GM12892 (cell line): ENCODE data around the gene RAB25.

Source experiments
- POLR2A ChIP-seq: IDR thresholded peaks from 2 replicates; pipeline ENCODE4 v1.6.1; 2011; ENCODE audit warnings: low read depth, low read length, control low read depth
- POLR2AphosphoS5 ChIP-seq: IDR thresholded peaks from 2 replicates; pipeline ENCODE4 v1.6.1; 2011; ENCODE audit warnings: low read depth, low read length, control low read depth
- TAF1 ChIP-seq: IDR thresholded peaks from 2 replicates; pipeline ENCODE4 v1.6.1; 2011; ENCODE audit warnings: low read depth, mild to moderate bottlenecking, control low read depth, low read length, borderline replicate concordance

GRCh38 chr1:156086256-156086662 lies 25.3 kb downstream of the RAB25 start:
- TF ChIP-seq POLR2A (no peak), POLR2AphosphoS5 (no peak), TAF1 (no peak)
